Subcutaneous abdominal adipose tissue (tissue), 5 donors: ENCODE data around the gene OLFML2B.
A peak's percentile ranks its signal among the peaks of the same experiment; 100 is the strongest.

Experiments
- H3K27ac ChIP-seq: one replicate; pipeline ENCODE4 v1.7.0; 2013; ENCODE audit warnings: low read depth, mild to moderate bottlenecking, inconsistent platforms, low read length, moderate library complexity
- H3K27me3 ChIP-seq, 5 donors: one replicate each; pipeline ENCODE4 v1.7.0; 2013; ENCODE audit warnings: low read length in 5 of 5, inconsistent platforms in 1 of 5; ENCODE audit not compliant: control insufficient read depth in 5 of 5, insufficient read depth in 4 of 5
- H3K36me3 ChIP-seq, 5 donors: one replicate each; pipeline ENCODE4 v1.7.0; 2013; ENCODE audit warnings: low read length in 5 of 5; ENCODE audit not compliant: control insufficient read depth in 5 of 5, insufficient read depth in 5 of 5
- H3K4me1 ChIP-seq, 5 donors: one replicate each; pipeline ENCODE4 v1.7.0; 2013; ENCODE audit warnings: low read length in 5 of 5, mild to moderate bottlenecking in 3 of 5, moderate library complexity in 1 of 5; ENCODE audit not compliant: control insufficient read depth in 5 of 5, insufficient read depth in 5 of 5
- H3K4me3 ChIP-seq, 5 donors: one replicate each; pipeline ENCODE4 v1.7.0; 2013; ENCODE audit warnings: low read length in 5 of 5, low read depth in 1 of 5
- H3K9ac ChIP-seq, 5 donors: one replicate each; pipeline ENCODE4 v1.7.0; 2013; ENCODE audit warnings: low read length in 5 of 5, mild to moderate bottlenecking in 4 of 5, moderate library complexity in 3 of 5
- H3K9me3 ChIP-seq, 5 donors: one replicate each; pipeline ENCODE4 v1.7.0; 2013; ENCODE audit warnings: low read length in 5 of 5; ENCODE audit not compliant: control insufficient read depth in 5 of 5
- donor health status: healthy.
- donor health status: healthy.
- donor health status: healthy.
- donor health status: healthy.
- donor health status: healthy.

Gene OLFML2B

DNA sequence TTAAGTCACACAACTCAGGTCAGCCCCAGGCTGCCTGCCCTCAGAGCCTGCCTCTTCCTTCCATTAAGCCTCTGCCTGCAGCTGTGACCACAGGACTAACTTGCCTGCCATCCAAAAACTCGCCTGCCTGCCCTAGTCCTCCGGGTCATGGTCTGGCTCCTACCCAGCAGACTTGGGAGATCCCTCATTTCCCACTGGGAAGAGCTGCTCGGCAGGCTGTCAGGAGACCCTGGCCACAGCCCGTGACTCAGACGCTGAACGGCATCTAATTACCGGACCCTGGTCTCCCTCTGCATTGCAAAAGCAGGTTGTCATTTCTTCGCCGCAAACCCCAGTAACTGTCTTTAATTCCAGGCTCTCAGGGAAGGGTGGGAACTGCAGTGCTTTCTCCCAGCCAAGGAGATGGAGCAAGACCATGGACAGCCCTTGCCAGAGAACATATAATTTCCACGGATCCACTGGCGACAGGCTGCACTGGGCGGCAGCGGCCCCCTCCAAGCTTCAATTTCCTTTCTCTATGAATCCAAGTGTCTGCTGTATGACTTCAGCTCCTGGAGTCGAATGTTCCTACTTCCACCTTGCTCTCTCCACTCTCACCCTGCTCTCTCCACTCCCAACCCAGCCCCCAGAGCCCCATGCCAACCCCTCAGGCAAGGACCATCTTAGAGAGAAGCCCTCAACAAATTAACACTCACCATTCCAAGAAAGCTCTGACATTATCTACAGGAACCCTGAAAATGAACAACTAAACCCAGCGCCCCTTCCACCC lies 20.4 kb downstream of the OLFML2B start:
- Histone ChIP-seq H3K9ac (peak overlapping the region; percentile 1 to 42 (median 20)), H3K4me3 (peak overlapping the region; percentile 45 to 58 (median 55)), H3K4me1 (peaks cover 4 to 29% (median 20%) of the 10 kb centered on the region in 5 donors), H3K9me3 (no peaks in the 10 kb centered on the region), H3K36me3 (peaks cover 0 to 9% (median 4%) of the 10 kb centered on the region in 5 donors), H3K27me3 (peaks cover 0 to 5% (median 0%) of the 10 kb centered on the region in 5 donors), H3K27ac (peak overlapping the region; percentile 58)

DNA sequence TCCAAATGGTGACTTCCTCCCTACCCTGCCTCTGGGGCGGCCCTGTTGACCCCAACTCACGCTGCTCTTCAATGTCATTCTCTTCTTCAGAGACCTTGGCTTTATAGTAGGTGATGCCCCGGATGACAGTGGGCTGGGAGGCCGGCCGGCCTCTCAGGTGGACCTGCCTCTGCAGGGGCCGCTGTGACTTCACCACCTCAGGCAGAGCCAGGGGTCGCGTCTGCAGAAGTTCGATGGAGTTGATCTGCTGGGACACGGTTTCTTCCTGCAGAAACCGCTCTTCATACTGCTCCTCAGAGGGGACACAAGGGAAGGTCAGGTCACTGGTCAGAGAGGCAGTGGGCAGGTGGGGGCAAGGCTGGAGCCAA lies 23.6 kb downstream of the OLFML2B start:
- no peak overlapping the region for H3K9ac ChIP-seq
- peaks cover 0 to 10% (median 0%) of the 10 kb centered on the region in 5 donors for H3K27me3 ChIP-seq
- peaks cover 0 to 17% (median 8%) of the 10 kb centered on the region in 5 donors for H3K36me3 ChIP-seq
- no peak overlapping the region for H3K27ac ChIP-seq
- H3K4me1 ChIP-seq, result peaks cover 4 to 29% (median 20%) of the 10 kb centered on the region in 5 donors
- no peak overlapping the region for H3K4me3 ChIP-seq
- H3K9me3 ChIP-seq, result no peaks in the 10 kb centered on the region

DNA sequence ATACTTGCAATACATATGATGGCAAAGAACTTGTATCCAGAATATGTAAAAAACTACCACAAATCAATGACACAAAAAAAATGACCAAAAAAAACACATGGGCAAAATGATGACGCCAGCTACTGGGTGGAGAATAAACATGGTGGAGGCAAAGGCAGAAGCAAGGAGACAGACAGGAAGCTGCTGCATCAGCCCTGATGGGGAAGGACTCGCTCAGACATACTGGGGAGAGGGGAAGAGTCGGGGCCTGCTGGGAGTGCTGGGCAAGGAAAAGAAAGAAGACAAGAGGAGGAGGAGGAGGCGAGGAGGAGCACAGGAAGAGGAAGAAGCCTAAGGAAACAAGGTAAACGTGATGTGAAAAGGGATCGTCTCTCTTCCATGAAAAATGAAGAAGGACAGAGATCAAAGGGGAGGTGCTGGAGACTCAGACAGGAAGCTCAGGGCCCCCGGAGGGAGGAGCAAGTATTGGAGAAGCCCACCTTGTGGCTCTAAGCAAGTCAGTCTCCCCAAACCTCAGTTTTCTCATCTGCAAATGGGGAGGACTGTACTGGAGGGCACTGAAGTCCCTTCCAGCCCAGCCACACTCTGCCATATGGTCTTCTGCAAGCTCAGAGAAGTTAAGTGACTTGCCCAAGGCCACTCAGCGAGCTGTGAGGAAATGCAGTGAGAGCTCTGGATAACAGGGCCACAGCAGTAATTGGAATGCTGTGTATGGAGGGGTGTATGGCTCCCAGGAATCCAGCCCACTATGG lies 24.2 kb downstream of the OLFML2B start:
- H3K4me3 ChIP-seq, result no peak overlapping the region
- no peaks in the 10 kb centered on the region for H3K9me3 ChIP-seq
- peaks cover 0 to 10% (median 0%) of the 10 kb centered on the region in 5 donors for H3K27me3 ChIP-seq
- no peak overlapping the region for H3K27ac ChIP-seq
- peaks cover 4 to 28% (median 22%) of the 10 kb centered on the region in 5 donors for H3K4me1 ChIP-seq
- no peak overlapping the region for H3K9ac ChIP-seq
- H3K36me3 ChIP-seq, result peaks cover 0 to 17% (median 8%) of the 10 kb centered on the region in 5 donors

DNA sequence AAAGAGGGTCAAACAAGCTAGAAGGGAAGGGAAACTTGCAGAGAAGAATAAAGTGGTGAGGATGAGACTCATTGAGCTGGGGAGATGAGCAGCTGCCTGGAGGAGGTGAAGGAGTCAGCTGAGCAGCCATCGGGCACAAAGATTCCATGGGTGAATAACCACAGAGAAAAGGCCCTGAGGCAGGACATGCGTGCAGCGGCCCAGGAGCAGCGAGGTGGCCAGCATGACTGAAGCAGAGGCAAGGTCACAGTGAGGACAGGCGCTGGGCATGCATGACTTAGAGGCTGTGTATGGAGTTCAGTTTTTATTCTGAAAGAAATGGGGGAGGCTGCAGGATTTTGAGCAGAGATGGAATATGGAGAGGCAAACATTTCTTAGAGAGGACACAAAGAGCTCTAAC lies 24.9 kb downstream of the OLFML2B start:
- Histone ChIP-seq H3K9ac (no peak overlapping the region), H3K4me1 (peaks cover 4 to 30% (median 23%) of the 10 kb centered on the region in 5 donors), H3K27ac (no peak overlapping the region), H3K36me3 (peaks cover 0 to 17% (median 8%) of the 10 kb centered on the region in 5 donors), H3K9me3 (no peaks in the 10 kb centered on the region), H3K4me3 (no peak overlapping the region), H3K27me3 (peaks cover 0 to 10% (median 0%) of the 10 kb centered on the region in 5 donors)

DNA sequence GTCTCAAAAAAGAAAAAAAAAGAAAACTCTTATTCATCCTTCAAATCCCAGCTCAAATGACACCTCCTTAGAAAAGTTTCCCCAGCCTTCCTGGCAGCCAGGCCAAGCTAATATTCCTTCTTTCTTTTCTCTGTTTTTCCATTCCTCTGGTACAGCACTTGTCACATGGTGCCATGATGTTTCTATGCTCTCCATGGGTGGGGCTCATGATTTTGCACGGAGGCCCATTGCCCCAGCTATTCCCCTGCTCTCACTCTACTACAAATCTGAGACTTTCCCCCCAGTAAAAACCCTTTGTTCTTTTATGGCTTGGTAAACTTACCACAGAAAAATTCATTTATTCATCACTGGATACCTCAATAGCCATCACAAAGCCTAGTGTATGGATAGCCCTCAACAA lies 26.5 kb downstream of the OLFML2B start:
- Histone ChIP-seq H3K27ac (no peak overlapping the region), H3K9me3 (no peaks in the 10 kb centered on the region), H3K36me3 (peaks cover 0 to 21% (median 14%) of the 10 kb centered on the region in 5 donors)

DNA sequence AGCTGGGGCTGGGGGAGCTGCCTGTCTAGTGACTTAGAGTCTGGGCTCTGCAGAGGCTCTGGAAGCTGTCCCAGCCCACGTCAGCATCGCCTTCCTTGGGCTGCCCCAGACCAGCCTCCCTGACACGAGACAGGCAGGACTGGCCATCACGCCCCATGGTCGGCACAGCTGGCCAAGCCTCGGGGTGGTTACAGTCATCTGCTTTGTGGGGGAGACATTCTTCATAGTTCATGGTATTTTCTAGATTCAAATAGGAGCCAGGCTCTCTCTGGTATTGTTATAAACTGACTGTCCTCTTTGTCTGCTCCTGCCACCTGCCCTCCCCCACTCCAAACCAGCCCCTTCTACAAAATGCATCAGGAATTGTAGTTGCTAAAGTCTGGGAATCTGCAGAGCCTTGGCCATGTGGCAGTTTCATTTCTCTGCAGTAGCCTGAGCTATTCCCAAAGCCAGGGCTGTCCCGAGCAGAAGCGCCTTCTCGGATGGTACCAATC lies 29.4 kb downstream of the OLFML2B start:
- H3K4me3 ChIP-seq, result no peak overlapping the region
- H3K27me3 ChIP-seq, result peaks cover 0 to 5% (median 0%) of the 10 kb centered on the region in 5 donors
- no peak overlapping the region for H3K9ac ChIP-seq
- peaks cover 3 to 17% (median 14%) of the 10 kb centered on the region in 5 donors for H3K36me3 ChIP-seq
- no peak overlapping the region for H3K27ac ChIP-seq
- no peaks in the 10 kb centered on the region for H3K9me3 ChIP-seq
- peaks cover 0 to 12% (median 7%) of the 10 kb centered on the region in 5 donors for H3K4me1 ChIP-seq

More for the DNA sequence above, 26.5 kb downstream of the OLFML2B start:
- H3K4me3 ChIP-seq, result no peak overlapping the region
- H3K27me3 ChIP-seq, result peaks cover 0 to 5% (median 0%) of the 10 kb centered on the region in 5 donors
- peaks cover 0 to 13% (median 8%) of the 10 kb centered on the region in 5 donors for H3K4me1 ChIP-seq
- no peak overlapping the region for H3K9ac ChIP-seq

DNA sequence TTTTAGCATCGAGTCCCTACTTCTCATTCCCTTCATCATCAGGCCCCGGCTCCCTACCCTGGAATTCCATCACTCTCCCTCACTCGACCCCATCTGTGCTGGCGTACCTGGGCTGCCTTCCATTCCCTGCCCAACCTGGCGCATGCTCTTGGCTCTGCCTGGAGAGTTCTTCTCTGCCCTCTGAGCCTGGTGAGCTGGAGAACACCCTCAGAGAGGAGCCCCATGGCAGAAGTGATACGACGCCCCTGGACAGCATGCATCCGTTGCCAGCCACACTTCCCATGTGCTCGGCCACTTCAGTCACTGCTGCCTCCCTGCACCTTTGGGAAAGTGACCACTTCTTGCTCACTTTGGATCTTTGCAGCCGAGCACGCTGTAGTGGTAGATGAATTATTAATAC lies 30.1 kb downstream of the OLFML2B start:
- Histone ChIP-seq H3K9ac (no peak overlapping the region), H3K27me3 (peaks cover 0 to 5% (median 0%) of the 10 kb centered on the region in 5 donors), H3K4me1 (peaks cover 0 to 13% (median 7%) of the 10 kb centered on the region in 5 donors), H3K4me3 (no peak overlapping the region), H3K27ac (no peak overlapping the region), H3K36me3 (peaks cover 3 to 16% (median 14%) of the 10 kb centered on the region in 5 donors), H3K9me3 (no peaks in the 10 kb centered on the region)

DNA sequence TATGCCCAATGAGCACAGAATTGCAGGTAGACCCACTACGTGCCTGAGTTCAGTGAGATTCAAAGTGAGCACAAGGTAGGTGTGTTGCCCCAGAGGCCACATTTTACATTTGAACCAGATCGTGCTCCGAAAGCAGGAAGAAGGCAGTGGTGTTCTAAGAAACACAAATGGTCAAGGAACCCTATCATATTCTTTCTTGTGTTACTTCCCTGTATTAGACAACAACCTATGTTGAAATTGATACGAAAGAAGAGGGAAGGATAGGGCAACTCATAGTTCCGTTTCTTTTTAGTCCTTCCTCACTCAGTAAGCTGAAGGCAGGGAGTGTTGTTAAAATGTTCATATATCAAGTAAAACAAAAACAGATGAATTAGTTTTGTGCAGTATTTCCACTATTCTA lies 33.9 kb downstream of the OLFML2B start:
- Histone ChIP-seq H3K4me3 (no peak overlapping the region), H3K27me3 (peaks cover 0 to 4% (median 0%) of the 10 kb centered on the region in 5 donors), H3K36me3 (peaks cover 0 to 7% (median 4%) of the 10 kb centered on the region in 5 donors), H3K9ac (no peak overlapping the region), H3K9me3 (peaks cover 6 to 15% (median 10%) of the 10 kb centered on the region in 5 donors), H3K4me1 (peaks cover 0 to 13% (median 7%) of the 10 kb centered on the region in 5 donors), H3K27ac (no peak overlapping the region)

DNA sequence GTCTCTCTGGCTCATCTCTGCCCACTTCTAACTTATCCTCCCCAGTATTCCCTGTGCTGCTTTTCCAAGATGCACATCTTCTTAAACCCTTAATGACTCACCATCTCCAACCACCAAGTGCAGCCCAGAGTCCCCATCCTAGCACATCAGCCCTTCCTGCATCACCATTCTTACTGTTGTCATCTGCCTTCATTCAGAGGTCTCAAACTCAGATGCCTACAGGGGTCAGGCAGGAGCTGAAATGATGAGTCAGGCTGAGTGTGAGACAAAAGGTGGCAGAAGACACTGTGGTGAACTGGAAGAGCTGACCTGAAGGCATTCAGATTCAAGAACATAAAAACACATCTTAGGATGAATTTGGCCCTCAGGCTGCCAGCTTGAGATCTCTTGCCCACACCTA lies 34.6 kb downstream of the OLFML2B start:
- peaks cover 0 to 9% (median 2%) of the 10 kb centered on the region in 5 donors for H3K4me1 ChIP-seq
- no peak overlapping the region for H3K4me3 ChIP-seq
- H3K27me3 ChIP-seq, result peaks cover 0 to 4% (median 0%) of the 10 kb centered on the region in 5 donors
- peaks cover 6 to 15% (median 10%) of the 10 kb centered on the region in 5 donors for H3K9me3 ChIP-seq
- peaks cover 0 to 8% (median 6%) of the 10 kb centered on the region in 5 donors for H3K36me3 ChIP-seq
- H3K27ac ChIP-seq, result no peak overlapping the region
- H3K9ac ChIP-seq, result no peak overlapping the region
